IMR-90 (cell line): ENCODE results near the gene CDC5L. TPM values are rescaled to one million over a fixed set of nuclear protein-coding genes. Genes with fewer than 3 reads are reported as not detected.
A peak's percentile ranks its signal among the peaks of the same experiment; 100 is the strongest.

Experiments
- ATAC-seq: fragments of 200-7000 bp; cut with Tn5 transposase; 2 replicates; pipeline ENCODE4 v1.9.1; 2020; ENCODE audit warnings: low read depth, mild to moderate bottlenecking, moderate library complexity
- BruUV-seq: library from RNA; stranded (reverse); fragments of 400-500 nt; replicated peaks from 2 replicates; lab custom pipeline; 2021; lab: Mats Ljungman, UMichigan
- CTCF ChIA-PET: fragments of 300-600 bp; formaldehyde crosslinking; extraction: SDS; loops from one replicate; lab custom pipeline; 2021; ENCODE audit warnings: antibody characterized with exemption; lab: Yijun Ruan, JAX
- POLR2A ChIA-PET: fragments of 300-600 bp; sonication (Branson Sonifier 250); formaldehyde crosslinking; loops from one replicate; lab custom pipeline; 2022; ENCODE audit warnings: antibody characterized with exemption; ENCODE audit not compliant: unreplicated experiment; lab: Charles Lee
- DNase-seq: peaks from one replicate; pipeline ENCODE4 v3.0.0; 2013
- H2AFZ ChIP-seq: replicated peaks from 2 replicates; pipeline ENCODE3; 2013; ENCODE audit warnings: low read length, mild to moderate bottlenecking; ENCODE audit not compliant: poor library complexity
- H2AK5ac ChIP-seq: 2 replicates; pipeline ENCODE4 v1.6.1; 2013; ENCODE audit warnings: low read depth, low read length, inconsistent platforms
- H2AK9ac ChIP-seq: replicated peaks from 2 replicates; pipeline ENCODE3; 2013; ENCODE audit warnings: mild to moderate bottlenecking, low read depth, low read length, moderate library complexity; ENCODE audit not compliant: poor library complexity
- H2BK120ac ChIP-seq: 2 replicates; pipeline ENCODE4 v1.6.1; 2013; ENCODE audit warnings: low read depth, low read length, inconsistent platforms
- H2BK15ac ChIP-seq: 3 replicates; pipeline ENCODE4 v1.6.1; 2013; ENCODE audit warnings: low read depth, low read length, inconsistent platforms
- H2BK20ac ChIP-seq: 2 replicates; pipeline ENCODE4 v1.6.1; 2013; ENCODE audit warnings: low read depth, mild to moderate bottlenecking, inconsistent platforms, low read length, moderate library complexity
- H2BK5ac ChIP-seq: 2 replicates; pipeline ENCODE4 v1.6.1; 2013; ENCODE audit warnings: mild to moderate bottlenecking, low read depth, low read length, inconsistent platforms; ENCODE audit not compliant: poor library complexity, severe bottlenecking
- H3K14ac ChIP-seq: replicated peaks from 2 replicates; pipeline ENCODE4 v1.6.1; 2013; ENCODE audit warnings: low read depth, low read length, inconsistent platforms
- H3K18ac ChIP-seq: 2 replicates; pipeline ENCODE4 v1.6.1; 2013; ENCODE audit warnings: low read depth, low read length, control low read depth
- H3K23ac ChIP-seq: 2 replicates; pipeline ENCODE4 v1.6.1; 2013; ENCODE audit warnings: low read depth, low read length, inconsistent platforms
- H3K27ac ChIP-seq: 2 replicates; pipeline ENCODE4 v1.5.1; 2013; ENCODE audit warnings: mild to moderate bottlenecking, control low read depth, low read length; ENCODE audit not compliant: insufficient read depth
- H3K27me3 ChIP-seq: 2 replicates; pipeline ENCODE4 v1.6.1; 2013; ENCODE audit warnings: low read length; ENCODE audit not compliant: control insufficient read depth, insufficient read depth
- H3K36me3 ChIP-seq: 2 replicates; pipeline ENCODE4 v1.6.1; 2013; ENCODE audit warnings: low read length, mixed read lengths; ENCODE audit not compliant: control insufficient read depth, insufficient read depth
- H3K4ac ChIP-seq: 2 replicates; pipeline ENCODE4 v1.6.1; 2013; ENCODE audit warnings: low read depth, low read length, inconsistent platforms
- H3K4me1 ChIP-seq: 2 replicates; pipeline ENCODE4 v1.6.1; 2013; ENCODE audit warnings: low read length, mixed read lengths; ENCODE audit not compliant: control insufficient read depth, insufficient read depth
- H3K4me2 ChIP-seq: 2 replicates; pipeline ENCODE4 v1.6.1; 2013; ENCODE audit warnings: low read depth, mild to moderate bottlenecking, control low read depth, low read length, moderate library complexity
- H3K4me3 ChIP-seq: 2 replicates; pipeline ENCODE4 v1.5.1; 2013; ENCODE audit warnings: low read depth, mild to moderate bottlenecking, control low read depth, low read length, moderate library complexity; ENCODE audit not compliant: insufficient read depth
- H3K56ac ChIP-seq: 2 replicates; pipeline ENCODE4 v1.6.1; 2013; ENCODE audit warnings: low read length, inconsistent platforms; ENCODE audit not compliant: insufficient read depth; ENCODE audit errors: extremely low read depth
- H3K79me1 ChIP-seq, 2 experiments: 2 replicates each; pipeline ENCODE4 v1.6.1; 2013; ENCODE audit warnings: low read length in 2 of 2, inconsistent platforms in 1 of 2, low read depth in 1 of 2
- H3K9ac ChIP-seq: 2 replicates; pipeline ENCODE4 v1.6.1; 2013; ENCODE audit warnings: low read depth, low read length, control low read depth
- H3K9me1 ChIP-seq: 2 replicates; pipeline ENCODE4 v1.6.1; 2013; ENCODE audit warnings: low read length, inconsistent platforms; ENCODE audit not compliant: insufficient read depth
- H3K9me3 ChIP-seq: 2 replicates; pipeline ENCODE4 v1.6.1; 2013; ENCODE audit warnings: low read length; ENCODE audit not compliant: control insufficient read depth, insufficient read depth
- H4K20me1 ChIP-seq: 2 replicates; pipeline ENCODE4 v1.6.1; 2013; ENCODE audit warnings: low read length, inconsistent platforms; ENCODE audit not compliant: insufficient read depth
- H4K5ac ChIP-seq: 2 replicates; pipeline ENCODE4 v1.6.1; 2013; ENCODE audit warnings: mild to moderate bottlenecking, low read depth, low read length, control low read depth
- H4K8ac ChIP-seq, 2 experiments: 2 replicates each; pipeline ENCODE4 v1.6.1; 2013; ENCODE audit warnings: low read depth in 2 of 2, low read length in 2 of 2, control low read depth in 1 of 2, inconsistent platforms in 1 of 2
- H4K91ac ChIP-seq: 2 replicates; pipeline ENCODE4 v1.6.1; 2013; ENCODE audit warnings: low read depth, low read length, inconsistent platforms; ENCODE audit not compliant: insufficient read depth
- CEBPB ChIP-seq: IDR thresholded peaks from 2 replicates; pipeline ENCODE4 v1.6.1; 2012; ENCODE audit warnings: low read depth, low read length, improper control_type of control experiment
- MXI1 ChIP-seq: IDR thresholded peaks from 2 replicates; pipeline ENCODE4 v1.6.1; 2012; ENCODE audit warnings: low read depth, mild to moderate bottlenecking, low read length, moderate library complexity, borderline replicate concordance
- WGBS, 2 experiments: methylation state at CpG; one replicate each; pipeline versions ENCODE4 v1.1.5 to v1.1.7; 2013; ENCODE audit warnings: missing lambda C conversion rate in 2 of 2; ENCODE audit not compliant: insufficient read length in 1 of 2; ENCODE audit errors: extremely low coverage in 2 of 2; 5-methylcytosine and 5-hydroxymethylcytosine counted together
- dilution Hi-C: fragments of 300-500 bp; cut with HindIII; formaldehyde crosslinking; loops from one replicate; pipeline ENCODE4 v1.14.3; 2018; ENCODE audit warnings: low sequenced_read_pairs; ENCODE audit not compliant: unreplicated experiment
- in situ Hi-C: fragments of 300-500 bp; cut with MboI; formaldehyde crosslinking; loops from 3 replicates; pipeline ENCODE4 v1.14.3; 2019; ENCODE audit warnings: low sequenced_read_pairs, inconsistent platforms, mixed read lengths
- intact Hi-C: fragments of 100-400 bp; cut with micrococcal nuclease; formaldehyde crosslinking; loops from 2 replicates; pipeline ENCODE4 v1.10.0; 2022
- polyA plus RNA-seq, 3 experiments: library from polyadenylated mRNA; depleted of rRNA; stranded (reverse); fragments of >200 nt; gene quantifications; 2 replicates each; pipeline ENCODE4 v1.2.3, GENCODE V29; 2012; ENCODE audit warnings: low replicate concordance in 1 of 3
- total RNA-seq: library from RNA; depleted of rRNA; stranded (reverse); fragments of >200 nt; gene quantifications from 2 replicates; pipeline ENCODE4 v1.2.3, GENCODE V29; 2012

CDC5L gene
- total and polyA plus RNA-seq, 2 of the 4 experiments (the other 2 are of a cell fraction) = 9.9 to 17.7 TPM

GRCh38 chr6:44430326-44430725 is 42.8 kb downstream of the CDC5L start:
- Histone ChIP-seq H3K4ac (no peak overlapping the region), H3K9me3 (no peaks in the 10 kb centered on the region), H2AK5ac (no peak overlapping the region), H3K27ac (no peak overlapping the region), H3K36me3 (peaks cover 3% of the 10 kb centered on the region), H2BK120ac (no peak overlapping the region), H2BK20ac (no peak overlapping the region), H2BK15ac (no peak overlapping the region), H4K91ac (no peak overlapping the region), H3K23ac (peak overlapping the region; percentile 23; the same call in 1 of the 2 replicates), H2AK9ac (no peak overlapping the region), H4K8ac (no peak overlapping the region), H2BK5ac (no peak overlapping the region), H3K18ac (no peak overlapping the region), H3K9me1 (no peaks in the 10 kb centered on the region), H4K5ac (no peak overlapping the region), H3K14ac (no peak overlapping the region), H2AFZ (no peak overlapping the region), H3K4me3 (no peak overlapping the region), H4K20me1 (no peaks in the 10 kb centered on the region; the same call in 1 of the 2 replicates), H3K56ac (no peak overlapping the region), H3K27me3 (no peaks in the 10 kb centered on the region), H3K79me1 (peaks cover 7 to 10% of the 10 kb centered on the region in 2 experiments; a peak in 3 of 4 replicates), H3K4me2 (no peak overlapping the region), H3K9ac (no peak overlapping the region), H3K4me1 (peaks cover 2% of the 10 kb centered on the region; the same call in 1 of the 2 replicates)
- ATAC-seq = no peak; the same call in 1 of the 2 replicates
- BruUV-seq = no TSS peak
- no CpG with 5 or more reads among the region's 2 CpGs for WGBS, 2 experiments
- dilution Hi-C loops = no loop called here
- intact Hi-C loops = no loop called here
- ChIA-PET POLR2A (no interaction called here), CTCF (interaction anchor here (1.3 to 1.7 kb wide), 2 partner anchors 14 to 31 kb away, joined by 3 to 6 read pairs; no protein-coding TSS in a partner anchor)
- in situ Hi-C loops = no loop called here
- DNase-seq = peak; percentile 59
- TF ChIP-seq CEBPB (peak; percentile 19; the same call in 1 of the 2 replicates), MXI1 (no peak)
